HG03066 (cell line): ENCODE data around the gene ZMYND12.

Experiments used
- ATAC-seq: cut with Tn5 transposase; IDR thresholded peaks from one replicate; pipeline ENCODE4 v1.9.1; 2021; ENCODE audit warnings: low read depth; ENCODE audit not compliant: unreplicated experiment

ZMYND12 gene

GRCh38 chr1:42399315-42400100, 56.3 kb downstream of the ZMYND12 start:
- no peak for ATAC-seq

- no peak for ATAC-seq
Observed at GRCh38 chr1:42392967-42393848, 62.6 kb downstream of the ZMYND12 start.

GRCh38 chr1:42392255-42392654, 63.6 kb downstream of the ZMYND12 start:
- ATAC-seq, result no peak

GRCh38 chr1:42386051-42386450, 69.8 kb downstream of the ZMYND12 start:
- no peak for ATAC-seq

- no peak for ATAC-seq
Observed at GRCh38 chr1:42385283-42385682, 70.5 kb downstream of the ZMYND12 start.

GRCh38 chr1:42381280-42381673, 74.5 kb downstream of the ZMYND12 start:
- no peak for ATAC-seq

GRCh38 chr1:42380586-42381279, 75.1 kb downstream of the ZMYND12 start, which contains the start of gene RIMKLA:
RIMKLA (plus strand) TSS chr1:42380792; CDS start chr1:42380935, 143 bp downstream.
- ATAC-seq, result peak; percentile 79
